B cell (primary cell): ENCODE results near the gene CDRT4. TPM values are rescaled to one million over a fixed set of nuclear protein-coding genes. Genes with fewer than 3 reads are reported as not detected.

Experiments used
- ATAC-seq: fragments of 200-7000 bp; cut with Tn5 transposase; one replicate; pipeline ENCODE4 v1.10.0; 2021; ENCODE audit warnings: low read depth, mild to moderate bottlenecking, moderate number of reproducible peaks, moderate library complexity
- CTCF ChIA-PET: fragments of 350-600 bp; sonication (Branson Sonifier 250); formaldehyde crosslinking; loops from one replicate; lab custom pipeline; 2021; ENCODE audit warnings: antibody characterized with exemption, inconsistent platforms; lab: Charles Lee
- POLR2A ChIA-PET: fragments of 350-600 bp; sonication (Branson Sonifier 250); formaldehyde crosslinking; loops from one replicate; lab custom pipeline; 2021; ENCODE audit warnings: antibody characterized with exemption; lab: Charles Lee
- DNase-seq: peaks from one replicate; pipeline ENCODE4 v3.0.0; 2013
- H2AFZ ChIP-seq: 2 replicates; pipeline ENCODE4 v1.6.1; 2012; ENCODE audit warnings: mild to moderate bottlenecking, low read depth, low read length; ENCODE audit not compliant: insufficient read depth, poor library complexity, severe bottlenecking
- H3K27ac ChIP-seq, 2 donors: 1 replicate in 1 of 2; 2 replicates in 1 of 2; pipeline ENCODE4 v1.5.1; 2012 to 2013; ENCODE audit warnings: low read length in 2 of 2, mild to moderate bottlenecking in 2 of 2, moderate library complexity in 1 of 2
- H3K27me3 ChIP-seq, 4 experiments: fragments of 200-600 bp in 1 of 4; sonication (generic) in 1 of 4; replicated peaks in 1 of 4; 1 replicate in 2 of 4; 2 replicates in 2 of 4; pipeline versions ENCODE4 v1.6.1 to v1.7.0; 2013 to 2016; ENCODE audit warnings: low read length in 3 of 4, mild to moderate bottlenecking in 2 of 4, mixed read lengths in 1 of 4, moderate library complexity in 1 of 4; ENCODE audit not compliant: insufficient read depth in 4 of 4, control insufficient read depth in 3 of 4; ENCODE audit errors: control extremely low read depth in 1 of 4
- H3K36me3 ChIP-seq, 2 experiments: replicated peaks in 1 of 2; 1 replicate in 1 of 2; 2 replicates in 1 of 2; pipeline versions ENCODE4 v1.6.1 to v1.7.1; 2013; ENCODE audit warnings: low read length in 1 of 2; ENCODE audit not compliant: insufficient read depth in 2 of 2, control insufficient read depth in 1 of 2; ENCODE audit errors: control extremely low read depth in 1 of 2, extremely low read depth in 1 of 2
- H3K4me1 ChIP-seq, 2 donors: fragments of 200-600 bp in 1 of 2; sonication (generic) in 1 of 2; 1 replicate in 1 of 2; 2 replicates in 1 of 2; pipeline versions ENCODE4 v1.5.1 to v1.6.1; 2013 to 2017; ENCODE audit warnings: low read length in 2 of 2; ENCODE audit not compliant: control insufficient read depth in 2 of 2, insufficient read depth in 2 of 2
- H3K4me2 ChIP-seq: replicated peaks from 2 replicates; pipeline ENCODE3; 2012; ENCODE audit warnings: mild to moderate bottlenecking, low read depth, low read length; ENCODE audit not compliant: poor library complexity, severe bottlenecking
- H3K4me3 ChIP-seq, 5 experiments: fragments of 200-600 bp in 1 of 5; sonication (generic) in 1 of 5; 1 replicate in 3 of 5; 2 replicates in 2 of 5; pipeline versions ENCODE4 v1.5.1 to v1.7.0; 2011 to 2016; ENCODE audit warnings: low read length in 4 of 5, mild to moderate bottlenecking in 4 of 5, low read depth in 2 of 5, control low read depth in 1 of 5, moderate library complexity in 1 of 5; ENCODE audit not compliant: insufficient read depth in 1 of 5; ENCODE audit errors: control extremely low read depth in 1 of 5, extremely low read depth in 1 of 5
- H3K79me2 ChIP-seq: fragments of 200-600 bp; sonication (generic); one replicate; pipeline ENCODE4 v1.6.0; 2016; ENCODE audit warnings: low read length; ENCODE audit not compliant: control insufficient read depth, insufficient read depth
- H3K9ac ChIP-seq: fragments of 200-600 bp; sonication (generic); 2 replicates; pipeline ENCODE4 v1.6.1; 2017; ENCODE audit warnings: mild to moderate bottlenecking, low read length, moderate library complexity
- H3K9me3 ChIP-seq, 3 donors: one replicate each; pipeline versions ENCODE4 v1.6.1 to v1.7.1; 2013; ENCODE audit warnings: low read length in 2 of 3; ENCODE audit not compliant: control insufficient read depth in 2 of 3, insufficient read depth in 1 of 3; ENCODE audit errors: control extremely low read depth in 1 of 3
- H4K20me1 ChIP-seq: 2 replicates; pipeline ENCODE4 v1.6.0; 2012; ENCODE audit warnings: mild to moderate bottlenecking, low read length; ENCODE audit not compliant: insufficient read depth, control insufficient read depth, poor library complexity, severe bottlenecking
- H3K27ac Mint-ChIP-seq: one replicate; pipeline ENCODE4 v1.8.0; 2021; ENCODE audit warnings: mixed read lengths
- H3K27me3 Mint-ChIP-seq: one replicate; pipeline ENCODE4 v1.8.0; 2021; ENCODE audit warnings: mixed read lengths
- H3K4me1 Mint-ChIP-seq: one replicate; pipeline ENCODE4 v1.8.0; 2021; ENCODE audit warnings: mixed read lengths
- H3K4me3 Mint-ChIP-seq: one replicate; pipeline ENCODE4 v1.8.0; 2021; ENCODE audit warnings: mixed read lengths
- H3K9me3 Mint-ChIP-seq: one replicate; pipeline ENCODE4 v1.8.0; 2022; ENCODE audit warnings: mixed read lengths; ENCODE audit not compliant: insufficient read depth
- EZH2 ChIP-seq: IDR thresholded peaks from 2 replicates; pipeline ENCODE4 v1.6.1; 2012; ENCODE audit warnings: borderline replicate concordance, low read depth, mild to moderate bottlenecking, moderate library complexity, low read length; ENCODE audit not compliant: insufficient read depth, poor library complexity, severe bottlenecking
- WGBS: methylation state at CpG from one replicate; pipeline ENCODE4 v1.1.5; 2013; ENCODE audit warnings: missing lambda C conversion rate; ENCODE audit not compliant: insufficient coverage; 5-methylcytosine and 5-hydroxymethylcytosine counted together
- intact Hi-C: fragments of 100-400 bp; cut with micrococcal nuclease; formaldehyde crosslinking; loops from one replicate; pipeline ENCODE4 v1.10.0; 2022
- polyA plus RNA-seq: library from polyadenylated mRNA; depleted of rRNA; stranded (reverse); fragments of >200 nt; gene quantifications from 2 replicates; pipeline ENCODE4 v1.2.3, GENCODE V29; 2012
- total RNA-seq, 2 donors: library from RNA; stranded (reverse); fragments of 120-200 nt in 1 of 2; gene quantifications; 1 replicate in 1 of 2; 2 replicates in 1 of 2; pipeline versions ENCODE4 v1.2.3 to v1.2.4, GENCODE V29; 2013 to 2022
- TF ChIP-seq, protein P1 (sequence below): fragments of 200-600 bp; IDR thresholded peaks from one replicate; pipeline ENCODE4 v1.8.0; 2022; ENCODE audit warnings: antibody characterized with exemption, mild to moderate bottlenecking

CDRT4 gene
- total and polyA plus RNA-seq, 2 donors (not counting 1 experiment from before 2014, with no cell fraction given), result 11.6 to 23.0 TPM

- Histone ChIP-seq H3K4me1 (no peaks in the 10 kb centered on the region), H3K79me2 (no peaks in the 10 kb centered on the region), H2AFZ (no peak overlapping the region), H3K4me3 (no peak overlapping the region), H3K36me3 (no peaks in the 10 kb centered on the region), H3K9ac (no peak overlapping the region), H3K9me3 (no peaks in the 10 kb centered on the region), H4K20me1 (no peaks in the 10 kb centered on the region), H3K4me2 (no peak overlapping the region), H3K27me3 (no peaks in the 10 kb centered on the region), H3K27ac (no peak overlapping the region)
- ATAC-seq, result no peak
- no peaks in the 10 kb centered on the region for H3K4me1 Mint-ChIP-seq
- ChIA-PET CTCF (no interaction called here), POLR2A (no interaction called here)
- H3K4me3 Mint-ChIP-seq, result no peak overlapping the region
- H3K27me3 Mint-ChIP-seq, result peaks cover 5% of the 10 kb centered on the region
- intact Hi-C loops, result no loop called here
- no peaks in the 10 kb centered on the region for H3K9me3 Mint-ChIP-seq
- TF ChIP-seq, protein P1, sequence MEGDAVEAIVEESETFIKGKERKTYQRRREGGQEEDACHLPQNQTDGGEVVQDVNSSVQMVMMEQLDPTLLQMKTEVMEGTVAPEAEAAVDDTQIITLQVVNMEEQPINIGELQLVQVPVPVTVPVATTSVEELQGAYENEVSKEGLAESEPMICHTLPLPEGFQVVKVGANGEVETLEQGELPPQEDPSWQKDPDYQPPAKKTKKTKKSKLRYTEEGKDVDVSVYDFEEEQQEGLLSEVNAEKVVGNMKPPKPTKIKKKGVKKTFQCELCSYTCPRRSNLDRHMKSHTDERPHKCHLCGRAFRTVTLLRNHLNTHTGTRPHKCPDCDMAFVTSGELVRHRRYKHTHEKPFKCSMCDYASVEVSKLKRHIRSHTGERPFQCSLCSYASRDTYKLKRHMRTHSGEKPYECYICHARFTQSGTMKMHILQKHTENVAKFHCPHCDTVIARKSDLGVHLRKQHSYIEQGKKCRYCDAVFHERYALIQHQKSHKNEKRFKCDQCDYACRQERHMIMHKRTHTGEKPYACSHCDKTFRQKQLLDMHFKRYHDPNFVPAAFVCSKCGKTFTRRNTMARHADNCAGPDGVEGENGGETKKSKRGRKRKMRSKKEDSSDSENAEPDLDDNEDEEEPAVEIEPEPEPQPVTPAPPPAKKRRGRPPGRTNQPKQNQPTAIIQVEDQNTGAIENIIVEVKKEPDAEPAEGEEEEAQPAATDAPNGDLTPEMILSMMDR, result no peak
- no peak for TF ChIP-seq EZH2
- WGBS, result 80% methylated on average over 6 of the region's 7 CpGs
- DNase-seq, result no peak
- H3K27ac Mint-ChIP-seq, result no peak overlapping the region
These were observed 54.8 kb downstream of the CDRT4 start for GRCh38 chr17:15412606-15413005.

GRCh38 chr17:15411384-15412198 is 55.8 kb downstream of the CDRT4 start:
- Histone ChIP-seq H3K4me1 (no peaks in the 10 kb centered on the region), H2AFZ (no peak overlapping the region), H3K79me2 (no peaks in the 10 kb centered on the region), H3K27ac (no peak overlapping the region), H3K9me3 (no peaks in the 10 kb centered on the region), H3K4me2 (no peak overlapping the region), H4K20me1 (no peaks in the 10 kb centered on the region), H3K27me3 (no peaks in the 10 kb centered on the region), H3K9ac (no peak overlapping the region), H3K4me3 (no peak overlapping the region), H3K36me3 (no peaks in the 10 kb centered on the region)
- intact Hi-C loops, result no loop called here
- no peak for TF ChIP-seq EZH2
- TF ChIP-seq, protein P1, result no peak
- Mint-ChIP-seq H3K4me3 (no peak overlapping the region), H3K27ac (no peak overlapping the region), H3K9me3 (no peaks in the 10 kb centered on the region), H3K27me3 (peaks cover 5% of the 10 kb centered on the region), H3K4me1 (no peaks in the 10 kb centered on the region)
- ATAC-seq, result no peak
- DNase-seq, result no peak
- WGBS, result 50% methylated on average over 5 of the region's 7 CpGs
- ChIA-PET POLR2A (no interaction called here), CTCF (no interaction called here)
